Lung (tissue), 12 donors: ENCODE results near the gene SCEL. TPM values are rescaled to one million over a fixed set of nuclear protein-coding genes. Genes with fewer than 3 reads are reported as not detected.

ENCODE experiments used
- ATAC-seq: fragments of 200-7000 bp; cut with Tn5 transposase; one replicate; pipeline ENCODE4 v1.9.1; 2020; ENCODE audit warnings: moderate number of reproducible peaks; ENCODE audit not compliant: insufficient read depth, low FRiP score
- DNase-seq, 3 donors: peaks; one replicate each; pipeline ENCODE4 v3.0.0-alpha.2; 2013 to 2017
- H3K27ac ChIP-seq, 2 donors: one replicate each; pipeline ENCODE4 v1.5.1; 2013; ENCODE audit warnings: mild to moderate bottlenecking in 2 of 2, moderate library complexity in 2 of 2, control low read depth in 1 of 2, inconsistent platforms in 1 of 2, low read depth in 1 of 2, low read length in 1 of 2
- H3K27me3 ChIP-seq, 3 donors: one replicate each; pipeline ENCODE4 v1.5.1; 2013; ENCODE audit warnings: low read length in 2 of 3; ENCODE audit not compliant: control insufficient read depth in 3 of 3, insufficient read depth in 3 of 3
- H3K36me3 ChIP-seq, 4 donors: one replicate each; pipeline ENCODE4 v1.5.1; 2013; ENCODE audit warnings: low read length in 4 of 4, mild to moderate bottlenecking in 1 of 4, moderate library complexity in 1 of 4; ENCODE audit not compliant: control insufficient read depth in 4 of 4, insufficient read depth in 4 of 4
- H3K4me1 ChIP-seq, 5 donors: one replicate each; pipeline ENCODE4 v1.5.1; 2013; ENCODE audit warnings: low read length in 5 of 5, mild to moderate bottlenecking in 2 of 5, moderate library complexity in 1 of 5; ENCODE audit not compliant: control insufficient read depth in 5 of 5, insufficient read depth in 5 of 5
- H3K4me3 ChIP-seq: one replicate; pipeline ENCODE4 v1.5.1; 2013; ENCODE audit warnings: mild to moderate bottlenecking, control low read depth, moderate library complexity
- H3K9ac ChIP-seq, 2 donors: one replicate each; pipeline ENCODE4 v1.5.1; 2013; ENCODE audit warnings: low read length in 2 of 2, control low read depth in 1 of 2; ENCODE audit not compliant: insufficient read depth in 1 of 2
- H3K9me3 ChIP-seq, 4 donors: one replicate each; pipeline ENCODE4 v1.5.1; 2013; ENCODE audit warnings: low read length in 3 of 4, mild to moderate bottlenecking in 1 of 4, moderate library complexity in 1 of 4; ENCODE audit not compliant: control insufficient read depth in 4 of 4, insufficient read depth in 3 of 4
- WGBS, 2 donors: extraction: QIAGEN DNeasy Blood & Tissue Kit; methylation state at CpG; one replicate each; pipeline ENCODE4 v1.1.7; 2013; 5-methylcytosine and 5-hydroxymethylcytosine counted together
- polyA plus RNA-seq, 2 donors: library from polyadenylated mRNA; stranded (reverse); fragments of 200-250 nt; gene quantifications; one replicate each; pipeline ENCODE4 v1.2.1, GENCODE V29; 2013
- total RNA-seq, 2 donors: library from RNA; depleted of rRNA in 1 of 2; stranded (reverse); fragments of >200 nt in 1 of 2; gene quantifications; one replicate each; pipeline ENCODE4 v1.2.1, GENCODE V29; 2014 to 2021
- TF ChIP-seq, protein P1 (sequence below): IDR thresholded peaks from 2 replicates; pipeline ENCODE4 v1.5.1; 2012; ENCODE audit warnings: mild to moderate bottlenecking; ENCODE audit errors: control extremely low read depth, extremely low read depth
- donor health status: control.
- donor health status: control.
- donor health status: Bipolar disorder and iron deficiency.
- donor health status: healthy.
- donor health status: DM: yes; HTN: yes; CAD: no.

Gene SCEL
- total and polyA plus RNA-seq, 4 donors, result 6.0 to 62.1 (median 24.7) TPM

GRCh38 chr13:77678691-77679235 lies 143.3 kb downstream of the SCEL start:
- Histone ChIP-seq H3K36me3 (no peaks in the 10 kb centered on the region), H3K27ac (no peak overlapping the region), H3K9me3 (peaks cover 0 to 8% (median 0%) of the 10 kb centered on the region in 4 donors), H3K4me3 (no peak overlapping the region), H3K9ac (no peak overlapping the region), H3K4me1 (peaks cover 0 to 6% (median 0%) of the 10 kb centered on the region in 5 donors), H3K27me3 (no peaks in the 10 kb centered on the region)
- TF ChIP-seq, protein P1, sequence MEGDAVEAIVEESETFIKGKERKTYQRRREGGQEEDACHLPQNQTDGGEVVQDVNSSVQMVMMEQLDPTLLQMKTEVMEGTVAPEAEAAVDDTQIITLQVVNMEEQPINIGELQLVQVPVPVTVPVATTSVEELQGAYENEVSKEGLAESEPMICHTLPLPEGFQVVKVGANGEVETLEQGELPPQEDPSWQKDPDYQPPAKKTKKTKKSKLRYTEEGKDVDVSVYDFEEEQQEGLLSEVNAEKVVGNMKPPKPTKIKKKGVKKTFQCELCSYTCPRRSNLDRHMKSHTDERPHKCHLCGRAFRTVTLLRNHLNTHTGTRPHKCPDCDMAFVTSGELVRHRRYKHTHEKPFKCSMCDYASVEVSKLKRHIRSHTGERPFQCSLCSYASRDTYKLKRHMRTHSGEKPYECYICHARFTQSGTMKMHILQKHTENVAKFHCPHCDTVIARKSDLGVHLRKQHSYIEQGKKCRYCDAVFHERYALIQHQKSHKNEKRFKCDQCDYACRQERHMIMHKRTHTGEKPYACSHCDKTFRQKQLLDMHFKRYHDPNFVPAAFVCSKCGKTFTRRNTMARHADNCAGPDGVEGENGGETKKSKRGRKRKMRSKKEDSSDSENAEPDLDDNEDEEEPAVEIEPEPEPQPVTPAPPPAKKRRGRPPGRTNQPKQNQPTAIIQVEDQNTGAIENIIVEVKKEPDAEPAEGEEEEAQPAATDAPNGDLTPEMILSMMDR, result no peak
- WGBS, 2 donors, result 75 to 88% methylated on average over 5 of the region's 5 CpGs
- ATAC-seq (no peak), DNase-seq (no peak)

GRCh38 chr13:77687799-77688198 lies 152.3 kb downstream of the SCEL start:
- DNase-seq, result no peak
- TF ChIP-seq, protein P1, result no peak
- Histone ChIP-seq H3K4me1 (no peaks in the 10 kb centered on the region), H3K4me3 (no peak overlapping the region), H3K36me3 (no peaks in the 10 kb centered on the region), H3K27ac (no peak overlapping the region), H3K9ac (no peak overlapping the region), H3K27me3 (peaks cover 0 to 3% (median 0%) of the 10 kb centered on the region in 3 donors), H3K9me3 (no peaks in the 10 kb centered on the region)
- WGBS, 2 donors, result 74 to 84% methylated on average over 2 of the region's 2 CpGs
- no peak for ATAC-seq

DNA sequence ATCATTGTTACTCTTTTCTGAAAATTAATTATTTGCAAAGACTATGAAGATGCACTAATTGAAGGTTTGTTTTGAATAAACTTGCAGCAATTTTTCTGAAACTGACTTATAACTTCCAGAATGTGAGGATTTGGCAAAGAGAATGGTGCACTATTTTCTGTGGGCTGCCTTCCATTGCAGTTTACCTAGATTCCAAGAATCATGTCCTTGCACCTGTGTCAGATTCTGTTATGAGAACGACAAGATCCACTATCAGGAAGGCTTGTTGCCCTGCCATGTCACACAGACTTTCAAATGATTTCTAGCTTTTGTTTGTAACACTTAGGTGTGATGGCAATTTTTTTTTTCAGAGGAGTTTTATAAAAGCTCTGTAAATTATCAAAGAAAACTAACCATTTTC lies 156.4 kb downstream of the SCEL start:
- 69 to 87% methylated on average over 1 of the region's 1 CpG for WGBS, 2 donors

More for the DNA sequence above, 156.4 kb downstream of the SCEL start:
- Histone ChIP-seq H3K9ac (no peak overlapping the region), H3K4me3 (no peak overlapping the region), H3K4me1 (peaks cover 0 to under 1% (median 0%) of the 10 kb centered on the region in 5 donors), H3K27ac (no peak overlapping the region), H3K36me3 (no peaks in the 10 kb centered on the region), H3K9me3 (no peaks in the 10 kb centered on the region), H3K27me3 (peaks cover 0 to 16% (median 13%) of the 10 kb centered on the region in 3 donors)
- DNase-seq (no peak), ATAC-seq (no peak)
- TF ChIP-seq, protein P1, result no peak
